Nephron progenitor cell (in vitro differentiated cells): ENCODE data around the gene SMIM14.
"Not testable (repeated sequence)": the region's sequence is repeated elsewhere in the genome, so short reads cannot be mapped to it uniquely, and the experiment has no call there.

Experiments used
- DNase-seq: peaks from one replicate; pipeline ENCODE4 v3.0.0; 2021
- H3K27ac Mint-ChIP-seq: 2 replicates; pipeline ENCODE4 v1.8.0; 2021; ENCODE audit warnings: mild to moderate bottlenecking, moderate library complexity, mixed read lengths
- H3K27me3 Mint-ChIP-seq: 2 replicates; pipeline ENCODE4 v1.8.0; 2021; ENCODE audit warnings: mild to moderate bottlenecking, low read depth, mixed read lengths; ENCODE audit not compliant: poor library complexity
- H3K36me3 Mint-ChIP-seq: 2 replicates; pipeline ENCODE4 v1.8.0; 2021; ENCODE audit warnings: low read depth, mixed read lengths
- H3K4me1 Mint-ChIP-seq: 2 replicates; pipeline ENCODE4 v1.8.0; 2021; ENCODE audit warnings: mixed read lengths
- H3K4me3 Mint-ChIP-seq: 2 replicates; pipeline ENCODE4 v1.8.0; 2021; ENCODE audit warnings: mild to moderate bottlenecking, moderate library complexity, mixed read lengths
- H3K9me3 Mint-ChIP-seq: 2 replicates; pipeline ENCODE4 v1.8.0; 2021; ENCODE audit warnings: mild to moderate bottlenecking, moderate library complexity, mixed read lengths
- TF ChIP-seq, protein P1 (sequence below): fragments of 200-600 bp; sonication (generic); IDR thresholded peaks from 2 replicates; pipeline ENCODE4 v1.5.0; 2021; ENCODE audit warnings: antibody characterized with exemption

SMIM14 gene

DNA sequence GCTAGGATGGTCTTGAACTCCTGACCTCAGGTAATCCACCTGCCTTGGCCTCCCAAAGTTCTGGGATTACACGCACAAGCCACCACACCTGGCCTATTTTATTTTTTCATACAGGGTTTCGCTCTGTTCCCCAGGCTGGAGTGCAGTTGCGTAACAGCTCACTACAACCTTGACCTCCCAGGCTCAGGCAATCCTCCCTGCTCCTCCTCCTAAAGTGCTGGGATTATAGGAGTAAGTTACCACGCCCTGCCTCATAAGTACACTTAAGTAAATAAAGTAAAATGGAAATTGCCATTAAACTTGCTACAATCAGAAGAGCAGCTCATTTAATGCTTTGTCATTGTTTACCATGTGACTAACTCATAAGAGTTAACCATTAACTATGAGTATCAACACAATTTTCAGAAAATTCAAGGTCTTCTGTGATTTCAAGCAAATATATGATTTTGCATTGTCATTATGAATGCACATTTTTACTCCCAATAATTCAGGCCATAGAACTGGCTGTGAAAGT lies 123.7 kb downstream of the SMIM14 start:
- TF ChIP-seq, protein P1, sequence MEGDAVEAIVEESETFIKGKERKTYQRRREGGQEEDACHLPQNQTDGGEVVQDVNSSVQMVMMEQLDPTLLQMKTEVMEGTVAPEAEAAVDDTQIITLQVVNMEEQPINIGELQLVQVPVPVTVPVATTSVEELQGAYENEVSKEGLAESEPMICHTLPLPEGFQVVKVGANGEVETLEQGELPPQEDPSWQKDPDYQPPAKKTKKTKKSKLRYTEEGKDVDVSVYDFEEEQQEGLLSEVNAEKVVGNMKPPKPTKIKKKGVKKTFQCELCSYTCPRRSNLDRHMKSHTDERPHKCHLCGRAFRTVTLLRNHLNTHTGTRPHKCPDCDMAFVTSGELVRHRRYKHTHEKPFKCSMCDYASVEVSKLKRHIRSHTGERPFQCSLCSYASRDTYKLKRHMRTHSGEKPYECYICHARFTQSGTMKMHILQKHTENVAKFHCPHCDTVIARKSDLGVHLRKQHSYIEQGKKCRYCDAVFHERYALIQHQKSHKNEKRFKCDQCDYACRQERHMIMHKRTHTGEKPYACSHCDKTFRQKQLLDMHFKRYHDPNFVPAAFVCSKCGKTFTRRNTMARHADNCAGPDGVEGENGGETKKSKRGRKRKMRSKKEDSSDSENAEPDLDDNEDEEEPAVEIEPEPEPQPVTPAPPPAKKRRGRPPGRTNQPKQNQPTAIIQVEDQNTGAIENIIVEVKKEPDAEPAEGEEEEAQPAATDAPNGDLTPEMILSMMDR = no peak
- Mint-ChIP-seq H3K4me1 (no peaks in the 10 kb centered on the region), H3K4me3 (no peak overlapping the region), H3K36me3 (peaks cover 74% of the 10 kb centered on the region), H3K27me3 (no peaks in the 10 kb centered on the region), H3K9me3 (no peaks in the 10 kb centered on the region), H3K27ac (no peak overlapping the region)
- DNase-seq = no peak

DNA sequence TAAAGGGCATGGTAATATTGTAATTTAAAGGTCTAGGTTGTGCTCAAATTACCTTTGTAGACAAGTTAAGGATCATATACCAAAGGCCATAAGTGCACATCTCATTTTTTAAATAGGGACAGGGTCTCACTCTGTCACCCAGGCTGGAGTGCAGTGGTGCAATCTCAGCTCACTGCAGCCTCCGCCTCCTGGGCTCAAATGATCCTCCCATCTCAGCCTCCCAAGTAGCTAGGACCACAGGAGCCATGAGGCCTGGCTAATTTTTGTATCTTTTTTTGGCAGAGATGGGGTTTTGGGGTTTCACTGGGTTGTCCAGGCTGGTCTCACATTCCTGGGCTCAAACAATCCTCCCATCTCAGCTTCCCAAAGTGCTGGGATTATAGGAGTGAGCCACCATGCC lies 124.4 kb downstream of the SMIM14 start:
- H3K36me3 Mint-ChIP-seq = peaks cover 74% of the 10 kb centered on the region
- H3K4me3 Mint-ChIP-seq, H3K4me1 Mint-ChIP-seq, H3K27me3 Mint-ChIP-seq, DNase-seq, H3K9me3 Mint-ChIP-seq, H3K27ac Mint-ChIP-seq: not testable (repeated sequence)

DNA sequence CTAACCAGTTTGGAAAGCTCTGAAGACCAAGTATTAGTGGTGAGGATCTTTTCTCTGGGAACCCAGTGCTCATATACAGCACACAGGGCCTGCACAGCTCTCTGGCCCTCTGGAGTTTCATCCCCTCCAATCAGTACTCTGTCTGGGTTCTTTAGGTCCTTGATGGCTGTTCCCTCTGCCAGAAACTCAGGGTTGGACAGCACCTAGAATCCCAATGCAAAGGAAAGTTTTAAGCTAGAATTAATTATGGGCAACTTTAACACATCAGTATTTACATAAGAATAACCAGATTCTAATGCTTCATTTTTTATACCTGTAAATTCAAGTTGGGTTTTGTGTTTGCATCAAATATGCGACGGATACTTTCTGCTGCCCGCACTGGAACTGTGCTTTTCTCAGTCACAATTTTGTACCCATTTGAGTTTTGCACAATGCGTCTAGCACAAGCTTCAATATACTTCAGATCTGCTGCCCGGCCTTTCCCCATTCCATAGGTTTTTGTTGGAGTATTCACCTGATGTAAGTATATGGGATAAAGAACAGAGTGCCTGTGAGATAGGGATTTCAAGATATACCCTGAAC lies 128.2 kb downstream of the SMIM14 start:
- H3K4me3 Mint-ChIP-seq = no peak overlapping the region
- H3K27me3 Mint-ChIP-seq = no peaks in the 10 kb centered on the region
- H3K9me3 Mint-ChIP-seq = no peaks in the 10 kb centered on the region
- TF ChIP-seq, protein P1 = no peak
- peaks cover 79% of the 10 kb centered on the region for H3K36me3 Mint-ChIP-seq
- DNase-seq = no peak
- no peaks in the 10 kb centered on the region for H3K4me1 Mint-ChIP-seq
- no peak overlapping the region for H3K27ac Mint-ChIP-seq

DNA sequence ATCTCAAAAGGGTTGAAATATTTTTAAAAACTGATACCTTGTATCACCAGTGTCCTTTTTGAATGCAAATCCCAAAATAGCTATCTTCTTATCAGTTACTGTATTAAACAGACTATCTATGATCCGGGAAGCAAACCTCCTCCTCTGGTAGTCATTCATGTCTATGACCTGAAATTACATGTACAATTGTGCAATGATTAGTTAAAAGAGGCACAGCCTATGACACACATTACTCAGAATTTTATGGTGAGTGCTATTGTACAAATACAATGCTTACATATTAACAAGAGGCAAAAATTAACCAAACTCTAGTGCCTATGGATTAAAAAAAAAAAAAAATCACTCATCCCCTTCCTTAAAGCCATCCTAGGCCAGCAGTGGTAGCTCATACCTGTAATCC lies 133.1 kb downstream of the SMIM14 start:
- Mint-ChIP-seq H3K36me3 (peaks cover 86% of the 10 kb centered on the region), H3K27ac (no peak overlapping the region), H3K4me1 (no peaks in the 10 kb centered on the region), H3K4me3 (no peak overlapping the region), H3K9me3 (no peaks in the 10 kb centered on the region), H3K27me3 (no peaks in the 10 kb centered on the region)
- no peak for DNase-seq
- TF ChIP-seq, protein P1 = no peak

DNA sequence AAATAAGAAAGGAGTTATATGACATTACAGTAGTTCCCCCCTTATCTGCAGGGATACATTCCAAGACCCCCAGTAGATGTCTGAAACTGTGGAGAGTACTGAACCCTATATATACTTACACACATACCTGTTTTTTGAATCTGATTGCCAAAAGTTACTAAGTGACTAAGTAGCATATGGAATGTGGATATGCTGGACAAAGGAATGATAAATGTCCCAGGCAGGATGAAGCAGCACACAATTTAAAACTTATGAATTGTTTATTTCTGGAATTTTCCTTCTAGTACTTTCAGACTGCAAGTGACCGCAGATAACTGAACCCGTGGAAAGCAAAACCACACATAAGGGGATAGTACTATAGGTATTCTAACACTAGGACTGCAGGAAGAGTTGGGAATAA lies 134.1 kb downstream of the SMIM14 start:
- Mint-ChIP-seq H3K36me3 (peaks cover 86% of the 10 kb centered on the region), H3K4me3 (no peak overlapping the region), H3K27ac (no peak overlapping the region), H3K27me3 (no peaks in the 10 kb centered on the region), H3K4me1 (no peaks in the 10 kb centered on the region), H3K9me3 (no peaks in the 10 kb centered on the region)
- no peak for DNase-seq
- TF ChIP-seq, protein P1 = no peak

DNA sequence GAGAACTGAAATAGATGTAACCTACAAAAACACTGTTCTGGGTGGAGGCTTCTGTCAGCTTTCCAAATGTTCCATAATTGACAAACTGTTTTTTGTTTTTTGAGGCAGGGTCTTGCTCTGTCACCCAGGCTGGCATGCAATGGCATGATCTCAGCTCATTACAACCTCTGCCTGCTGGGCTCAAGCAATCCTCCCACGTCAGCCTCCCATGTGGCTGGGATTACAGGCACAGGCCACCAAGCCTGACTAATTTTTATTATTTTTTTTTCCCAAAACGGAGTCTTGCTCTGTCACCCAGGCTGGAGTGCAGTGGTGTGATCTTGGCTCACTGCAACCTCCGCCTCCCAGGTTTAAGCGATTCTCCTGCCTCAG lies 136.0 kb downstream of the SMIM14 start:
- H3K4me3 Mint-ChIP-seq, H3K4me1 Mint-ChIP-seq, H3K9me3 Mint-ChIP-seq, H3K27ac Mint-ChIP-seq, H3K27me3 Mint-ChIP-seq, DNase-seq: not testable (repeated sequence)
- peaks cover 81% of the 10 kb centered on the region for H3K36me3 Mint-ChIP-seq

DNA sequence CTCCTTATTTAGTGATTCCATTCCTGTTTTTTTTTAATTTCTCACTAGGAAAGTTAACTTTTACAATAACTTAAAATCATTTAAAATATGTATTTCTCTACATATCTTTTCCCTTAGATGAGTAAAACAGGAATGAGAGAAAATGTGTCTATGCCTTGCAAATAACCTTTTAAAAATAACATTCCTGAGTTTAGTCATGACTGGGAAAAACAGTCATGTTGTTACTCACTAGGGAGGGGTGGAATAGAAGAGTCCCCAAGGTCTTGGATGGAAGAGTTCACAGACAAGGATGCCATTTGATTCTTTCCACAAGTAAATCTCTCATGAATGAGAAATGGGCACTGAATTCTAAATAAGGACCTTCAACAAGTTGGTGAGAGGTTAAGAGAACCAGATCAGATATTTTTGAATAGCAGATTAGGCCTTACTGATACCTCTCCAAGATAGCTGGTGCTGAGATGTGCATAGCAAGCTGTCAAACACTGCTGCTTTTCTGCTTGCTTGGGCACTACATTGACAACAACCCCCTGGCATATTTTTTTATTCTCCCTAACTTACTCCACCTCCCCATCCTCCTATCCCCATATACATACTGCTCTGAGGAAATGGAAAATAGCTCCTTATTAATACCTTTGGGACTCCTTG lies 136.5 kb downstream of the SMIM14 start:
- H3K27me3 Mint-ChIP-seq = no peaks in the 10 kb centered on the region
- H3K27ac Mint-ChIP-seq = no peak overlapping the region
- TF ChIP-seq, protein P1 = no peak
- no peak overlapping the region for H3K4me3 Mint-ChIP-seq
- no peaks in the 10 kb centered on the region for H3K9me3 Mint-ChIP-seq
- peaks cover 76% of the 10 kb centered on the region for H3K36me3 Mint-ChIP-seq
- no peak for DNase-seq
- no peaks in the 10 kb centered on the region for H3K4me1 Mint-ChIP-seq
